IPS-18a (cell line): ENCODE data around the gene DNAJC24.
A peak's percentile ranks its signal among the peaks of the same experiment; 100 is the strongest.

Source experiments
- H3K27ac ChIP-seq: one replicate; pipeline ENCODE4 v1.5.1; 2013; ENCODE audit warnings: low read length
- H3K27me3 ChIP-seq: one replicate; pipeline ENCODE4 v1.6.1; 2013; ENCODE audit warnings: mild to moderate bottlenecking, low read length; ENCODE audit not compliant: control insufficient read depth, insufficient read depth
- H3K36me3 ChIP-seq: one replicate; pipeline ENCODE4 v1.6.1; 2013; ENCODE audit warnings: low read depth, low read length; ENCODE audit not compliant: control insufficient read depth
- H3K4me1 ChIP-seq: one replicate; pipeline ENCODE4 v1.6.1; 2013; ENCODE audit warnings: low read depth, low read length; ENCODE audit not compliant: control insufficient read depth
- H3K4me3 ChIP-seq: one replicate; pipeline ENCODE4 v1.5.1; 2013; ENCODE audit warnings: low read length
- H3K9ac ChIP-seq: one replicate; pipeline ENCODE4 v1.6.1; 2013; ENCODE audit warnings: mild to moderate bottlenecking, low read length, moderate library complexity
- H3K9me3 ChIP-seq: one replicate; pipeline ENCODE4 v1.6.1; 2013; ENCODE audit warnings: low read depth, low read length; ENCODE audit not compliant: control insufficient read depth

DNAJC24 gene

GRCh38 chr11:31417357-31417756 lies 47.7 kb downstream of the DNAJC24 start:
- Histone ChIP-seq H3K36me3 (no peaks in the 10 kb centered on the region), H3K4me3 (peak overlapping the region; percentile 3), H3K27ac (no peak overlapping the region), H3K9ac (no peak overlapping the region), H3K9me3 (no peaks in the 10 kb centered on the region), H3K27me3 (no peaks in the 10 kb centered on the region), H3K4me1 (peaks cover 61% of the 10 kb centered on the region)

- no peaks in the 10 kb centered on the region for H3K36me3 ChIP-seq
- H3K27ac ChIP-seq, result no peak overlapping the region
- H3K9ac ChIP-seq, result no peak overlapping the region
- no peaks in the 10 kb centered on the region for H3K9me3 ChIP-seq
- H3K4me3 ChIP-seq, result peak overlapping the region; percentile 3
- H3K27me3 ChIP-seq, result no peaks in the 10 kb centered on the region
- H3K4me1 ChIP-seq, result peaks cover 66% of the 10 kb centered on the region
Observed at GRCh38 chr11:31417816-31418215, 48.2 kb downstream of the DNAJC24 start.

DNA sequence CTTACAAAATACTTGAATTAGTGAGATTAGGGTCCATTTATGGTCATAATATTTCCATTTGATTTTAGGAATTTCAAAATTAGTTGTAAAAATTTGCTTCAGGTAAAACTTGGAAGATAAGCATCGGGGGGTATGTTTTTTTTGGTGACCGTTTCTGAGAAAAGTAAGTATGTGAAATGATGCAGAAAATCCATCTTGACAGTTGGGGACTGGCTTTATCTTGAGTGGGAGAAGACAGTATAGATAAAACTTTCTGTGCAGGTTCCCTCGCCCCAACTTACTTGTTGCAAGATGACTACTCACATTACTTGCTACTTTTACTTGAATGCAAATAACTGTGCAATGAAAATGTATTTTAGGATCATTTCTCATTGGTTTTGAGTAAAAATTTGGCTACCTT lies 49.5 kb downstream of the DNAJC24 start:
- Histone ChIP-seq H3K36me3 (no peaks in the 10 kb centered on the region), H3K27ac (no peak overlapping the region), H3K9ac (no peak overlapping the region), H3K9me3 (no peaks in the 10 kb centered on the region), H3K4me1 (peaks cover 71% of the 10 kb centered on the region), H3K4me3 (no peak overlapping the region), H3K27me3 (no peaks in the 10 kb centered on the region)

- no peak overlapping the region for H3K9ac ChIP-seq
- H3K9me3 ChIP-seq, result no peaks in the 10 kb centered on the region
- H3K27me3 ChIP-seq, result no peaks in the 10 kb centered on the region
- H3K27ac ChIP-seq, result no peak overlapping the region
- H3K4me3 ChIP-seq, result no peak overlapping the region
- peaks cover 73% of the 10 kb centered on the region for H3K4me1 ChIP-seq
- no peaks in the 10 kb centered on the region for H3K36me3 ChIP-seq
Observed at GRCh38 chr11:31419669-31420068, 50.0 kb downstream of the DNAJC24 start.

- no peaks in the 10 kb centered on the region for H3K36me3 ChIP-seq
- peak overlapping the region; percentile 34 for H3K9ac ChIP-seq
- H3K27ac ChIP-seq, result peak overlapping the region; percentile 69
- H3K4me1 ChIP-seq, result peaks cover 72% of the 10 kb centered on the region
- H3K27me3 ChIP-seq, result no peaks in the 10 kb centered on the region
- H3K9me3 ChIP-seq, result no peaks in the 10 kb centered on the region
- peak overlapping the region; percentile 31 for H3K4me3 ChIP-seq
Observed at GRCh38 chr11:31421820-31422219, 52.2 kb downstream of the DNAJC24 start.

DNA sequence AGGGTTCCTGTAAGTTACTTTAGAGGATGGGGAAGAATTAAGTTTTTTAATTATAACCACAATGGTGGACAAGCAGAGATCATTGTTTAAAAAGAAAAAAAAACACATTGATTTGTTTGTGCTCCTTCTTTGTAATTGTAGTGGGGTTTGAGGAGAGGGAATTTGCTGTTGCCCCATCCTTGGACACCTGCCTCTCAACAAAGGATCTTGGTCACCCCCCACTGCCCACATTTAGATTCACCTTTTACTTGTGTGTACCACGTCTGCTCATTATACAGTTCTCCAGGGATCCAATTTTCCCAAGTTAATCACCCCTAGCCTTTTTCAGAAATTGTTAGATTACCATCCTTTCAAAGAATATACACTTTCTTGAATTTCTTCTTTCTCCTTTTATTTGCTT lies 53.0 kb downstream of the DNAJC24 start:
- no peaks in the 10 kb centered on the region for H3K27me3 ChIP-seq
- no peak overlapping the region for H3K27ac ChIP-seq
- no peaks in the 10 kb centered on the region for H3K36me3 ChIP-seq
- peak overlapping the region; percentile 31 for H3K4me3 ChIP-seq
- H3K4me1 ChIP-seq, result peaks cover 63% of the 10 kb centered on the region
- H3K9me3 ChIP-seq, result no peaks in the 10 kb centered on the region
- H3K9ac ChIP-seq, result peak overlapping the region; percentile 34

DNA sequence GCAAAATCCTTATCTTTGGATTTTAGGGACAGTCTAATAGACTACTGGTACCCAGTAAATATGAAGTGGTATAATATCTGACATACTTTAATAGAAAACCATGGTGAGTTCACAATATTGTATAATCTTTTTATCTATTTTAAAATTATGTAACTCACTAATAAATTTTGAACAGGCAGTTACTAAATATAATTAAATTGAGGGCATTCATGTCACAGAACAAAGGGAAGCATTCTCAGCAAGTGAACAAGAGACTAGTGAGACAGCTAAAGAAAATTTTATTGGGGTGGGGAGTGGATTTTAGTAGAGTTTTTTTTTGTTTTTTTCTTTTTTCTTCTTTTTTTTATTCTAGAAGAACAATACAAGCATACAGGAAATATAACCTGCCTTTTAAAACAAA lies 55.0 kb downstream of the DNAJC24 start:
- Histone ChIP-seq H3K27me3 (no peaks in the 10 kb centered on the region), H3K36me3 (peaks cover 3% of the 10 kb centered on the region), H3K27ac (no peak overlapping the region), H3K9me3 (no peaks in the 10 kb centered on the region), H3K9ac (no peak overlapping the region), H3K4me1 (peaks cover 44% of the 10 kb centered on the region), H3K4me3 (no peak overlapping the region)

DNA sequence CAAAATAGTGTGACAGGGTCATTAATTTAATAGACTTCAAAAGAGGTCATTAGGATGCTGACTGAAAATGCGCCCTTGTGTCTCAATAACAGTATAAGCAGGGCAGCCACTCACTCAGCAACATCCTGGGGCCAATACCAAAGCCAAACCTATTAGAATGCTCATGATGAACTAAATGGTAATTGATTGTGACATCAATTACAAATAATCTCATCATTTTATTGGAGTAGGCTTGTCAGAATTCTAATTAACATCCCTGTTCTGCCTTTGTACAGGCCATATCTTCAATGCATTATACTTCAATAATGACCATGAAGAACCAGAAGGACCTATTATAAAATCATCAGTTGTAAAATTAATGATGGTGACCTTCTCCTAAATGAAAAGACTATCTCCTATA lies 64.2 kb downstream of the DNAJC24 start:
- no peak overlapping the region for H3K27ac ChIP-seq
- H3K27me3 ChIP-seq, result no peaks in the 10 kb centered on the region
- no peak overlapping the region for H3K9ac ChIP-seq
- no peak overlapping the region for H3K4me3 ChIP-seq
- no peaks in the 10 kb centered on the region for H3K4me1 ChIP-seq
- H3K36me3 ChIP-seq, result peaks cover 8% of the 10 kb centered on the region
- no peaks in the 10 kb centered on the region for H3K9me3 ChIP-seq

- Histone ChIP-seq H3K4me3 (no peak overlapping the region), H3K27ac (no peak overlapping the region), H3K9me3 (no peaks in the 10 kb centered on the region), H3K9ac (no peak overlapping the region), H3K4me1 (peaks cover 10% of the 10 kb centered on the region), H3K27me3 (no peaks in the 10 kb centered on the region), H3K36me3 (no peaks in the 10 kb centered on the region)
Observed at GRCh38 chr11:31437742-31438435, 68.2 kb downstream of the DNAJC24 start.

DNA sequence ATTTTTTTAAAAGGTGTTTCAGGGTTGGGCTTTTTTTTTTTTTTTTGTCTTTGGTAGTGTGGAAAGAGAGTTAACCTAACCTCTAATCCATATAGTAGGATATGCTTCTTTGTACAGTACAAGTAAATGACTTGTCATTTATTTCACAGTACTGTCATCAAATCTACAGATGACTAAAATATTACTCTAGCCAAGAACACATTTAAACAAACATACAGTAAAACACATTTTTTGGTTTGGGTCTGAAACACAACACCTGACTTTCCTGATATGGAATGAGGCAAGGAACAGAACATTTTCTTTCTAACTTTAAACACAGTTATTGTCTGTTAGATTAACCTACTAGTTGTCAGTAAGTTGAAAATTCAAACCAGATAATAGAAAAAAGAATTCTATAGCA lies 71.6 kb downstream of the DNAJC24 start:
- Histone ChIP-seq H3K4me1 (peaks cover 18% of the 10 kb centered on the region), H3K36me3 (no peaks in the 10 kb centered on the region), H3K27me3 (no peaks in the 10 kb centered on the region), H3K4me3 (no peak overlapping the region), H3K9me3 (no peaks in the 10 kb centered on the region), H3K9ac (no peak overlapping the region), H3K27ac (no peak overlapping the region)

DNA sequence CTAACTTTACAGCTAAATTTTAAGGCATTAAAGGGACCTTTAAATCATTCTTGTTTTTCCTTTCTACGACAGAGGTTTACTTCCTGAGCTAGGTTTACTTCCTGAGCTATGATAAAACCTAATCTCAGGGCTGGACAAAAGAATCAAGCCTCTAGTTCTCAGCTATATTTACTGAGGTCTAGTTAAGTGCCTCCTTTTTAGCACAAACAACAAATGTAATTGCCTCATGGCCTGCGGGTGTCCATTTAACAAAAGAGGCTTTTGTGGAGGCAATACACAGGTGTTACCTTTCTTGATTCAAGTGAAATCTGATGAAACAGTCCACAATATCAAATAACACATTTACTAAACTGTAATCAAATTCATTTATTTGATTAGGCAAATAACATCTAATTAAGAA lies 72.4 kb downstream of the DNAJC24 start:
- H3K4me1 ChIP-seq, result peaks cover 18% of the 10 kb centered on the region
- no peaks in the 10 kb centered on the region for H3K9me3 ChIP-seq
- no peak overlapping the region for H3K4me3 ChIP-seq
- no peaks in the 10 kb centered on the region for H3K36me3 ChIP-seq
- H3K9ac ChIP-seq, result peak overlapping the region; percentile 42
- H3K27me3 ChIP-seq, result no peaks in the 10 kb centered on the region
- peak overlapping the region; percentile 2 for H3K27ac ChIP-seq

DNA sequence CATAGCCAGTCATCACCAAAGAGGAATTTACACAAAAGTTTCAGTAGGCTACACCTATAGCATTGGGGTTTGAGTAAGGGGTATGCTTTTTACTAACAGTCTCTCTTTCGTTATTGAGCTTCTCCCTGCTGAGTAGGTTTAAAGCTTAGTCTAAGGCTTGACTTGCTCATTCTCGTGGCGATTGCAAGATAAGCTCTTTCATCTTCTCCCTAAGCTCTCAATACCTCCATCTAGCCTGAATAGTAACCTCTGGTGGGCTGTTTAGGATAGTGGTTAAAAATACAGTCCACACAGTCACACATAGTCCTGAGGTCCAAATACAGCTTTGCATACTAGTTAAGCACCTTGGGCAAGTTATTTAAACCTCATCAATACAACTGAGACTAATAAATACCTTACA lies 74.1 kb downstream of the DNAJC24 start:
- Histone ChIP-seq H3K4me1 (peaks cover 18% of the 10 kb centered on the region), H3K9me3 (no peaks in the 10 kb centered on the region), H3K27ac (peak overlapping the region; percentile 9), H3K4me3 (no peak overlapping the region), H3K36me3 (no peaks in the 10 kb centered on the region), H3K27me3 (no peaks in the 10 kb centered on the region), H3K9ac (no peak overlapping the region)
